Measurements from ENCODE around the gene TPST1.
"Not testable (repeated sequence)": the region's sequence is repeated elsewhere in the genome, so short reads cannot be mapped to it uniquely, and the experiment has no call there.

The TPST1 gene

DNA sequence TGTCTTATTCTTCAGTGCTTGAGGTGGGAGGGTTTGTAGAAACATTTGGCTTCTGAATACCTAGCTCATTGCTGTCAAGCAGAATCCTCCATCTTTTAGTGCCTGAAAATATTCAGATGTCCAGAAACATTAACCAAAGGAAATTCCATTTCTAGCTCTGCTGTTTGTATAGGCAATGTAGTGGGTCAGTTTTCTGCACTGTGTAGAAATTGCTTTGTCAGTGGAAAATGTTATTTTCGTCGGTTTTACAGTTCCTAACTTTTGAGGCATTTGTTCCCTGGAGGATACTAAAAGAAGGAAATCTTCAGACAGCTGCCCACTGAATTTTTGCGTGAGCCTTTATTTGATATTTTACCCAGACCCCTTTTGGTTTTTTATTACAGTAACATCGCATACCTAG lies 143.4 kb downstream of the TPST1 start:
- no peak for DNase-seq

DNA sequence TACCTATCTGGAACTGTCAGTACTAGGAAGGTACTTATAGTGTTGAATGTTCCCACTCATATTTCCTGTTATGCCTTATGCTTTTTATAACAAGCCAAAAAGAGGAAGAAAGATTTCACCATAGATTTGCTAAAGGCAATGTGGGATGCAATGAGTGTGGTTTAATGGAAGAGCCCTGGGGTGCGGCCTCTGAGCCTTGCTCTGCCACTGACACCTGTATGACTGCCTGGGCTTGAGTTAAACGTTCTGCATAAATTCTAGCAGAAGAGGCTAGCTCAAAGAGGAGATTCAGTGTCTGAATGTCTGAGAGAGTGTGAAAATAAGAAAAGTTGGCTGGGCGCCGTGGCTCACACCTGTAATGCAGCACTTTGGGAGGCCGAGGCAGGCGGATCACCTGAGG lies 143.8 kb downstream of the TPST1 start:
- DNase-seq: no peak

DNA sequence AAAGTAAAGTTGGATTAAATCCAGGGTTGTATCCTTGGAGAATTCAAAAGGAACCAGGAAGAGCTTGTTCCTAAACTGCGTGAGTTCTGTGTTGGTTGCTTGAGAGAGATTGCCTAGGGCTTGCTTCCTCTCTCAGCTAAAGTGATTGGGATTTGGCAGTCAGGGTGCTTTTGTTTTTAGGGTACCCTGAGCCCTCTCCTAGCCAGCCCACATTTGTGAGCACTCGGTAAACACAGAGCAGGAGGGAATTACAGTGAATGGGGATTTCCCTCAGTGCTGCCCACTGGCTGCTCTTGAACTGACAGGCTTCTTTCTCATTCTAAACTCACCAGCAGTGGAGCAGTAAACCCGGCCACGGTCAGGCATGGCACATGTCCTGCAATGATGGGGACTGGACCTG lies 146.9 kb downstream of the TPST1 start:
- DNase-seq: no peak

DNA sequence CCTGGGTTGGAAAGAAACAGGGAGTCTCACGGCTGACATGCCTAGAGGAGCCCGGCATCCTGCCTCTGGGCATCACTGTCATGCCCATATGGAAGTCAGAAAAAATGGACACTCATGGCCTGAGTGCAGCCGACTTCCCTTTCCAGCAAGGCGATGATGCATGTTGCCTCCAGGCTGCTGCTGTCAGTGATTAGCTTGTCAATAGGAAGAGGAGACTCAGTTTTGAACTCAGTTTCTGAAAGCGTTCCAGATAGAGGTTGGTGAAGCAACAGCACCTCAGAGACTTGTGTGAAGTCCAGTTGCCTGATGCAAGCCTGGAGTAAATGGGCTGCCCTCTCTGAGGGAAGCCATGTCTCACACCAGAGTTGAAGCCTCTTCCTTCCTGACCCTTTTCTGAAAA lies 148.4 kb downstream of the TPST1 start:
- no peak for DNase-seq

DNA sequence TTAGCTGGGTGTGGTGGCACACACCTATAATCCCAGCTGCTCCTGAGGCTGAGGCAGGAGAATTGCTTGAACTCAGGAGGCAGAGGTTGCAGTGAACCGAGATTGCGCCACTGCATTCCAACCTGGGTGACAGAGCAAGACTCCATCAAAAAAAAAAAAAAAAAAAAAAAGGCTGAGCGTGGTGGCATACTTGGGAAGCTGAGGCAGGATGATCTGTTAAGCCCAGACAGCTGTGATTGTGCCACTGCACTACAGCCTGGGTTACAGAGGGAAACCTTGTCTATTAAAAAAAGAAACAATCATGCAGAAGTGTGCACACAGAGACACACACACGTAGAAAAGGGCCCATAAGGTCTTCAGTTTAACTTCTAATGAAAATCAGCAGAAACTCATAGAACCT lies 150.6 kb downstream of the TPST1 start:
- DNase-seq: no peak

DNA sequence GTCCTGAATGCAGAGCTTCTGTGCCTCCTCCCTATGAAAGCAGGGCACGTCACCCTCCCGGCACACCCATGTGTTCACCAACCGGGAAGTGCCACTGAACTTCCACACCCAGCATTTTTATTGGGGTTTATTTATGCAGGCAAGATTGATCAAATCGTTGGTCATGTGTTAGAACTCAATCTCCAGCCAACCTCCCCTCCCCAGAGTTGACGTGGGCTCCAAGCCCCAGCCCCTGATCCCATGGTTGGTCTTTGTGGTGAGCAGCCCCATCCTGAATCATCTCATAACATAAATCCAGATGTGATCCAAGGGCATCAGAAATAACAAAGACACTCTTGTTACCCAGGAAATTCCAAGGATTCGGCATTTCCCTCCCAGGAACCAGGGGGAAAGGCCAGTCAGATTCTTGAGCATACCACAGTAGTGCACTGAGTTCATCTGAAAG lies 151.2 kb downstream of the TPST1 start:
- DNase-seq: no peak

DNA sequence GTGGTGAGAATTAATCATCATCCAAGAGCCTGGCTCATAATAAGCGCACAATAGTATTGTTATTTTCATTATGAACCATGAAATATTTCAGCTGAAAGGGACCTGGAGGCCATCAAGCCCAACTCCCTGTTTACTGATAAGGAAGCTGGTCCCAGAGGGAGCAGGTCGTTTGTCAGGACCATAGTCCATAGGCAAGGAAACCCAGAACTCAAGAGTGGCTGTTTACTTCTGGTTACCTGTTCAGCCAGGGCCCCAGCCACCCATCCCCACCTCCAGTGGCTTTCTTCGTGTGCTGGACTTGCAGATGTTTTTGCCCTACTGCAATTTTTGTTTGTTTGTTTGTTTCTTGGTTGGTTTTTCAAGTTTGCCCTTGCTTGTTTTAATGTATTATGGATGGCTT lies 152.0 kb downstream of the TPST1 start:
- no peak for DNase-seq

DNA sequence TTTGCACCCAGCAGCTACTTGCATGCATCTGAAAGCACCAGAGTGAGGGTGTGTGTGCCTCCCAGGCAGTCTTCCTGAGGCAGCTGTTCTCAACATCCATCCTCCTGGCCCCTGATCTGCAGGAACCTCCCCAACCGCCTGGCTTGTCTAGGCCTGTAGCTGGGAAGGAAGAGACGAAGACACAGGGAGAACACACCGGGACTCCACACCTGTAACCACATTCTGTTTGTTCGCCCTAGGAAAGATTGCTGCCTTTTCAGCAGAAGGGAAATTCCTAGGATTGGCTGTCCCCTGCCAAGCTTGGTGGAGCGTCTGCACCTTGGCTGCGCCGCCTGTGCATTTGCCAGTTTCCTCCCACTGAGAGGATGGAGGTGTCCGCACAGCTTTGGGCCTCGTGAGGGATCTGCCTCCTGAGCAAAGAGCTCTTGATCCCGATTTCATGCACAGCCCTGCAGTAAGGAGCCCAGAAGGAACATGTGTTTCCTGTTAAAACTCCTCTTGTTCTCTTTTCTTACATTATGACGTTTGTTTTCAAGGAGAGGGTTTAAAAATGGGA lies 154.6 kb downstream of the TPST1 start:
- DNase-seq: peak; percentile 71

DNA sequence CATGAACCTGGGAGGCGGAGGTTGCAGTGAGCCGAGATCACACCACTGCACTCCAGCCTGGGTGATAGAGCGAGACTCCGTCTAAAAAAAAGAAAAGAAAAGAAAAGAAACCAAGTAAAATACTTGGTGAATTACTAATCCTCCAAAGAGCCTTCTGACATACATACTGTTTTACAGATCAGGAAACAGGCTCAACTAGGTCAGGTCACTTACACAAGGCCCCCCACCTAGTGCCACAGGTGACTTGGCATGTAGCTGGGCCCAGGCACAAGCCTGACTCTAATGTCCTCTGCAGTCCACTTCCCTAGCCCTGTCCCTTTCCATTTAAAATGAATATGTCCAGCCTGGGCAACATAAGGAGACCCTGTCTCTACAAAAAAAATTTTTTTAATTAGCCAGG lies 157.0 kb downstream of the TPST1 start:
- DNase-seq: no peak

DNA sequence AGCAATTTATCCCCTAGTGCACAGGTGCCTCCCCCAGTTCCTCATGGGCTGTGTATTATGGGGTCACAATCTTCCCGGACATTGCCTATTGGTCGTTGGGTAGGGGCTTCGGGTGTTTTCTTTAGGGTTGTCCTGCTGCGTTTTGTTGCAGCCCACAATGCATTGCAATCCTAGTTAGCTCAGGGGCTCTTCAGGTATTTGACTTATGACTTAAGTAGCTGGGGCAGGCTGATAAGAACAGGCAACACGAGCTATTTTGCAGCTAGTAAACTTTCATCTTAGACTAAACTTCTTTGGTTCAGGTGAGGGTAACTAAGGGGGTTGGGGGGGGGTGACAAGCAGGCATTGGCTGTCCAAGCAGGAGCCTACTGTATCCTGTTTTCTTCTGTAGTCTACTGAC lies 158.5 kb downstream of the TPST1 start:
- DNase-seq: no peak

DNA sequence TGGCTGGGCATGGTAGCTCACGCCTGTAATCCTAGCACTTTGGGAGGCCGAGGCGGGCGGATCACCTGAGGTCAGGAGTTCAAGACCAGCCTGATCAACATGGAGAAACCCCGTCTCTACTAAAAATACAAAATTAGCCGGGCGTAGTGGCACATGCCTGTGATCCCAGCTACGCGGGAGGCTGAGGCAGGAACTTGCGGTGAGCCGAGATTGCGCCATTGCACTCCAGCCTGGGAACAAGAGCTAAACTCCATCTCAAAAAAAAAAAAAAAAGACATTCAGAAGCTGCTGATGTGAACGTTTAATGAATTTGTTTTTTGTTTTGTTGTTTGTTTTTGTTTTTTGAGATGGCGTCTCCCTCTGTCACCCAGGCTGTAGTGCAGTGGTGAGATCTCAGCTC lies 159.9 kb downstream of the TPST1 start:
- DNase-seq: not testable (repeated sequence)

DNA sequence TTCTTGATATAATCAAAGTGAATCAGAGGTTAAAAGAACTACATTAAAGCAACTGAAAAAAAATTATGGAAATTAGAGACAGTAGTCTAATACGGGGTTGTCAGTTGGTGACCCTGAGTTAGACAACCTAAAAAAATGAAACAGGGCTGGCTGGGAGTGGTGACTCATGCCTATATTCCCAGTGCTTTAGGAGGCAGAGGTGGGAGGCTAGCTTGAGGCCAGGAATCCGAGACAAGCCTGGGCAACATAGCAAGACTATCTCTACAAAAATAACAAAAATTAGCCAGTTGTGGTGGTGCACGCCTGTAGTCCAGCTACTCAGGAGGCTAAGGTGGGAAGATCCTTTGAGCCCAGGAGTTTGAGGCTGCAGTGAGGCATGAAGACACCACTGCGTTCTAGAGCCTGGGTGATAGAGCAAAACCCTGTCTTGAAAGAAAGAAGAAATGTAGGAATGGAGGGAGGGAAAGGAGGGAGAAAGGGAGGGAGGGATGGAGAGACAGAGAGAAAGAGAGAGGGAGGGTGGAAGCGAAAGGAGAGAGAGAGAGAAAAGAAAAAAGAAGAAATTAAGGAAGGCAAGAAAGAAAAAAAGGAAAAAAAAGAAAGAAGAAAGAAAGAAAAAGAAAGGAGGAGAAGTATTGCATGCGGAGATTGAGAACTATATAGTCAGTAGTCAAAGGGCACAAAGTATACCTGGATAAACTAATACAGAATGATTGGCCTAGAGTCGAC lies 166.1 kb downstream of the TPST1 start:
- no peak for DNase-seq

DNA sequence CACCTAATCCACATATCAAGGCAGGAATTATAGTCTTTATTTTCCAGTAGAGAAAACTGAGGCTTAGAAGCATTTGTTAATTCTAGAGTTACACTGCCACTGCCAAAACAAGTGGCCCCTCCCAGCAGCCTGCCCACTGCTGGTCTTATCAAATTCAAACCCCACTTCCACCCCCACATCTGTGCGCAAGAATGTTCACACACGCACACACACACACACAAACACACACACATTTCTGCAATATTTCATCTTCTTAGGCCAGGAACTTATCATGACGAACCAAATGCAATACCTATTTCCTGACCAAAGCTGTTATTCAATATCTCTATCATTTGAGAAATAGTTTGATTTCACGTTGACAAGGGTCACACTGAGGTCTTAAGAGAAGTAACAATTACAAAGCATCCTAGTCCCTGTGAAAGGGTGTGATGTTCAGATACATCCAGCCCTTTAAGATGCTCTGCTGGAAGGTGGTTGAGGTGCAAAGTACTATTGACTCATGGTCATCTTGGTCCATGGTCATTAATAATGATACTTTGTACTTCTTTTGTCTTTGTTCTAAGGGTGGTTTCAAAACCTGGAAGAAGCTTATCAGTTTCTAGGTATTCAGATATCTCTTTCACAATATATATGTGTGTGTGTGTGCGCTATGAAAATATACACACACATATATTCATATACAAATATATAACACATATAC lies 169.2 kb downstream of the TPST1 start:
- DNase-seq: not testable (repeated sequence)

DNA sequence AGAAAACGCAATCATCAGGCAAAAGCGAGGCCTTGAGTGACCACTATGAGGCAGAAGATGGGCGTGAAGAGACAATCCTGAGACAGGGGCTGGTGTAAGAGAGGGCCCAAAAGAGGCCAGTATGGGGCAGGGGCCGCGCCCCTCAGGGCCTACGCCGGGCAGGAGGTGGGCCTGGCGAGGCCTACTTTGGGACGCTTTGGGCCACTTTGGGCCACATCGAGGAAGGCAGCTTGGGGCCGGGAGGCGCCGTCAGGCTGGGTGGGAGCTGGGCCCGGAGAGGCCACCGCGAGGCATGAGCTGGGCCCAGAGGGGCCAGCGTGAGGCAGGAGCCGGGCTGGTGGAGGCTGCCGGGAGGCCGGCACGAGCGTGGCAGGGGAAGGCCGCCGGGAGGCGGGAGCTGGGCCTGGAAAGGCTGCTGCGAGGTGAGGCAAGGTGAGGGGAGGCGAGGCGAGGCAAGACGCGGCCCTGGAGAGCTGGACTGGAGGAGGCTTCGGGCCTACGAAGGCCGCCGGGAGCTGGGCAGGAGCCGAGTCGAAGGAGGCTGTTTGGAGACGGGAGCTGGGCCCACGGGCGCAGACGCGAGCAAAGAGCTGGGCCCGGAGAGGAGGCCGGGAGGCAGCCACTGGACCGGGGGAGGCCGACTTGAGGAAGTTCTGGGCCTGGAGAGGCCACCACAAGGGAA lies 171.3 kb downstream of the TPST1 start:
- no peak for DNase-seq

DNA sequence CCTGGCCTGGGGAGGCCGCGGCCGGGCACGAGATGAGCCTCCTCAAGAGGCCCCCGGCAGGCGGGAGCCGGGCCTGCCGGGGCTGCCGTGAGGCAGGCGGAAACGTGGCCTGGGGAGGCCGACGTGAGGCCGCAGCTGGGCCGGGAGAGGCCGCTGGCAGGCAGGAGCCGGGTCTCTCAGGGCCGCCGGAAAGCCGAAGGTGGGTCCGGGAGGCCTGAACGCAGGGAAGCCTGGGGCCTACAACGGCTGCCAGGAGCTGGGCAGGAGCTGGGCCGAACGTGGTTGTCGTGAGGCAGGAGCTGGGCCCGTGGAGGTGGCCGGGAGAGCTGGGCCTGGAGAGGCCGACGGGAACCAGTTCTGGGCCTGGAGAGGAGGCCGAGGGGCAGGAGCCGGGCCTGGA lies 171.9 kb downstream of the TPST1 start:
- DNase-seq: no peak

DNA sequence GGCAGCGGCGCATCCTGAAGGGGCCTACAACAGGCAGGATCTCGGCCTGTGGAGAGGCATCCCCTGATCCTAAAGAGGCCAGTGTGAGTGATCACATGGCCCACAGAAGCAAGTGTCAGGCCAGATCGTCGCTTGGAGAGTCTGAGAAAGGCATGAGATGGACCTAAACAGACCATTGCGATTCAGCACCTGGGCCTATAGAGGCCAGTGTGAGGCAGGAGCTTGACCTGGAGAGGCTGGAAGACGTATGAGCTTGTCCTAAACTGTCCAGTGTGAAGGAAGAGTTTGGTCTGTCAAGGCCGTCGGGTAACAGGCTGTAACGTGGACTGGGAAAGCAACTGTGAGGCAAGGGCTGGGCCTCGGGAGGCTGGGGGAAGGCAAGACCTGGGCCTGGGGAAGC lies 172.6 kb downstream of the TPST1 start:
- no peak for DNase-seq

DNA sequence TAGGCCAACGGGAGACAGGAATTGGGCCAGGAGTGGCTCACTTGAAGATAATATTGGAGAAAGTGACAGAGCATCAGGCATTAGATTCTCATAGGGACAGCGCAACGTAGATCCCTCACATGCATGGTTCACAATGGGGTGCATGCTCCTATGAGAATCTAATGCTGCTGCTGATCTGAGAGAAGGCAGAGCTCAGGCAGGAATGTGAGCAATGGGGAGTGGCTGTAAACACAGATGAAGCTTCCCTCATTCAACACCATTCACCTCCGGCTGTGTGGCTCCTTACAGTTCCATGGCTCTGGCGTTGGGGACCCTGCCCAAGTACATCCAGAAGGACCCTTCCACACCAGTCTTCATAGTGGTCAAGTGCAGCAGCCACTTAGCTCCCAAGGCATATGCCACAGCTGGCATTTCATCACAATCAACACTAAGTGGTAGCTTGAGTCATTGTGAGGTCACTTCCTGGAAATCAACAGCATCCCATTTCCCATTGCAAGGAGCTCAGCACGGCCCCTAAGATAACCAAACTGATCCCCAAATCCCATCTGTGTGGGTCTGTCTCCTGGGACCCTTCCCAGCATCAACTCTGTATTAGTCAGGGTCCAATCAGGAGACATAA lies 174.5 kb downstream of the TPST1 start:
- DNase-seq: no peak

DNA sequence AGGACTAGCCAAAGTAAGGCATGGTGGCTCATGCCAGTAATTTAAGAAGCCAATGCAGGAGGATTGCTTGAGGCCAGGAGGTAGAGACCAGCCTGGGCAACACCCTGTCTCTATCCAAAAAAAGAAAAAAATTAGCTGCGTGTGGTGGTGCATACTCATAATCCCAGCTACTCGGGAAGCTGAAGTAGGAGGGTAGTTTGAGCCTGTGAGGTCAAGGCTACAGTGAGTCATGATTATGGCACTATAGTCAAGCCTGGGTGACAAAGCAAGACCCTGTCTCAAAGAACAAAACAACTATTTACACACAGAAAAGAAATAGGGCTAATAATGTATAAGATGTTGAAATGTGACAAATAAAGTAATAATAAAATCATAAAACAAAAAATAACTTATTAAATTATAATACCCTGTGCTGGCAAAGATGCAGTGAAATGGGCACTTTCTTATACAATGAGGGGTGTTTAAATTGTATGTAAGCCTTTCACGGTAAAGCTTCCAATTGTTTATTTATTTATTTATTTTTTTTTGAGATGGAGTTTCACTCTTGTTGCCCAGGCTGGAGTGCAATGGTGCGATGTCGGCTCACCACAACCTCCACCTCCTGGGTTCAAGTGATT lies 175.2 kb downstream of the TPST1 start:
- no peak for DNase-seq

DNA sequence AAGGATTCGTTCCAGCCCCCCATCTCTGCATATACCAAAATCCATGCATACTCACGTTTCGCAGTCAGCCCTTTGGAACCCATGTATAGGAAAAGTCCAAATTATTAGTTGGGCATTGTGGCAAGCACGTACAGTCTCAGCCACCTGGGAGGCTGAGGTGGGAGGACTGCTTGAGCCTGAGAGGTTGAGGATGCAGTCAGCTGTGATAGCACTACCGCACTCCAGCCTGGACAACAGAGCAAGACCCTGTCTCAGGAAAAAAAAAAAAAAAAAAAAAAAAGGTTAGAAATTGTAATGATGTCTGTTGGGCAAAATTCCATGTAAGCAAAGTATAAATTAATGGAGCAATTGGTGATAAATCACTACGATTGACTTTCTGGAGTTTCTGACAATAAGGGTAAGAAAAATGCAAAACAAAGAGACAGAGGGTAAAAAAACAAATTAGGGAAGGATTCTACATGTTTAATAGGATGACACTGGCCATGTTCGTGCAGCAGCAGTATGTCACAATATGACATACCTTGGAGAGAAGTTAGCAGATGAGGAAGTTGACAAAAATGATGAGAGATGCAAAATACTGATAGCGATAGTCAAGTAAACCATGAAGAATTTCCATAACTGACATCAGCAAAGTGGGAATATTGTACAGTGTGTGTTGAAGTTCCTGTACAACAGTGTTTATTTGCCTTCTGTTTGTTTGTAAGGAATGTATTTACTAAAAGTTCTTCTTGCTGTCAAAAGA lies 177.2 kb downstream of the TPST1 start:
- DNase-seq: not testable (repeated sequence)

DNA sequence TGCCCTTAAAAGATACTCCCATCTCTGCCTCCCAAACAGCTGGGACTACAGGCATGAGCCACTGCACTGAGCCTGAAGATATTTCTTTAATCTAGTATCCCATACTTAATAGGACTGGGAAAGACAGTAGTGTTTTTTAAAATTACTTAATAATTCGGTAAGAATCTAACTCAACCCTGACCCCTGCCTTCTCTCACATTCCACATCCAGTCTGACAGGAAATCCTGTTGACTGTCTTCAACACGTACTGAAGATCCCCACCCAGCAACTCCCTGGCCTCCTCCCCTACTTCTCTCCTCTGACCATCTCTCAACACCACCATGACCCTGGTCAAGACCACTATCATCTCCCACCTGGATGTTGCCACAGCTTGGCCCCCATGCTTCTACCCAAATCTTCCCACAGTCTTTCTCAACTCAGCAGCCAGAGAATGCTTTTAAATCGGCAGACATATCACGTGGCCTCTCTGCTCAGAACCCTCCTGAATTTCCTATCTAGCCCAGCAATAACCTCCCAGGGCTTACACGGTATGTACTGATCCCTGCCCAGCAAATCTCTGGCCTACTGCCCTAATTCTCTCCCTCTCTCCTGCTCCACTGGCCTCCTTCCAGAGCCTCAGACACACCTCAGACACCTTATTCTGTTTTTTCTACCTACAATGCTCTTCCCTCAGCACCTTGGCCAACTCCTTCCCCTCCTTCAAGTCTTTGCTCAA lies 180.2 kb downstream of the TPST1 start:
- DNase-seq: not testable (repeated sequence)

DNA sequence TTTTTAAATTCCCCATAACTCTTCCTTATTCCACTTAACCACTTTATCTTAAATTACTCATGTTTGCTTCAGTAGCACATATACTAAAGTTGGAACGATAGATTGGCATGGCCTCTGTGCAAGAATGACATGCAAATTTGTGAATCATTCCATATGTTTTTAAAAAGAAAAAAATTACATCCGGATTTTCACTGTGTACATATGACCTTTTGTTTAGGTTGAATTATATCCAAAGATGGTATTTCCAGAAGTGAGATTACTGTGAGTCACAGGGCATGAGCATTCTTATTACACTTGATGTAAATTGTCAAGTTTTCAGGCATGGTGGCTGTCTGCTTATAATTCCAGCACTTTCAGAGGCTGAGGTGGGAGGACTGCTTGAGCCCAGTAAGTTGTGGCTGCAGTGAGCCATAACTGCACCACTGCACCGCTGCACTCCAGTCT lies 190.0 kb downstream of the TPST1 start:
- not testable (repeated sequence) for DNase-seq

Measured in NCI-H1694 (cell line).